ENCODE measurements around the gene MMP11.

DNA sequence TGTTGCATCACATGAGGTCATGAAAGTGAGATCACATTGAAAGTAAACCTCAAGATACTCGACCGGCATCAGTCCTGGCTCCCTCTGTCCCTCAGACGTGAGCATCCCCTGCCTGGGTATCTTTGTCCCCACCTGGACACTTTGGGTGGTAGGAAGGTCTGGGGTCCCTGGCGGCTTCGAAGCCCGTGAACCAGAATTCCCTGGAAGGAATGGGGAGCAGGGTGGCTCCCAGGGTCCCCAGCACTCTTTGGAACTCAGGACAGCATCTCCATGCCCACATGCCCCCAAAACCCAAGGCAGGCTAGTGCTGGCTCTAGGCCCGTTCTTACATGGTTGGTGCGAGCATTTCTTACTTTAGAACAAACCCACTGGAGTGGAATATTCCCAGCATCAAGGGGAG lies 58.6 kb downstream of the MMP11 start:
- TF ChIP-seq, protein P1, sequence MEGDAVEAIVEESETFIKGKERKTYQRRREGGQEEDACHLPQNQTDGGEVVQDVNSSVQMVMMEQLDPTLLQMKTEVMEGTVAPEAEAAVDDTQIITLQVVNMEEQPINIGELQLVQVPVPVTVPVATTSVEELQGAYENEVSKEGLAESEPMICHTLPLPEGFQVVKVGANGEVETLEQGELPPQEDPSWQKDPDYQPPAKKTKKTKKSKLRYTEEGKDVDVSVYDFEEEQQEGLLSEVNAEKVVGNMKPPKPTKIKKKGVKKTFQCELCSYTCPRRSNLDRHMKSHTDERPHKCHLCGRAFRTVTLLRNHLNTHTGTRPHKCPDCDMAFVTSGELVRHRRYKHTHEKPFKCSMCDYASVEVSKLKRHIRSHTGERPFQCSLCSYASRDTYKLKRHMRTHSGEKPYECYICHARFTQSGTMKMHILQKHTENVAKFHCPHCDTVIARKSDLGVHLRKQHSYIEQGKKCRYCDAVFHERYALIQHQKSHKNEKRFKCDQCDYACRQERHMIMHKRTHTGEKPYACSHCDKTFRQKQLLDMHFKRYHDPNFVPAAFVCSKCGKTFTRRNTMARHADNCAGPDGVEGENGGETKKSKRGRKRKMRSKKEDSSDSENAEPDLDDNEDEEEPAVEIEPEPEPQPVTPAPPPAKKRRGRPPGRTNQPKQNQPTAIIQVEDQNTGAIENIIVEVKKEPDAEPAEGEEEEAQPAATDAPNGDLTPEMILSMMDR (IDR thresholded peaks at IDR 0.05), result no peak
- no peak for TF ChIP-seq EP300 (IDR thresholded peaks at IDR 0.05)
- TF ChIP-seq POLR2A (IDR thresholded peaks at IDR 0.05), result no peak
